Measurements from ENCODE around the gene MZT2B.
"Not testable (repeated sequence)": the region's sequence is repeated elsewhere in the genome, so short reads cannot be mapped to it uniquely, and the experiment has no call there.

Gene MZT2B

DNA sequence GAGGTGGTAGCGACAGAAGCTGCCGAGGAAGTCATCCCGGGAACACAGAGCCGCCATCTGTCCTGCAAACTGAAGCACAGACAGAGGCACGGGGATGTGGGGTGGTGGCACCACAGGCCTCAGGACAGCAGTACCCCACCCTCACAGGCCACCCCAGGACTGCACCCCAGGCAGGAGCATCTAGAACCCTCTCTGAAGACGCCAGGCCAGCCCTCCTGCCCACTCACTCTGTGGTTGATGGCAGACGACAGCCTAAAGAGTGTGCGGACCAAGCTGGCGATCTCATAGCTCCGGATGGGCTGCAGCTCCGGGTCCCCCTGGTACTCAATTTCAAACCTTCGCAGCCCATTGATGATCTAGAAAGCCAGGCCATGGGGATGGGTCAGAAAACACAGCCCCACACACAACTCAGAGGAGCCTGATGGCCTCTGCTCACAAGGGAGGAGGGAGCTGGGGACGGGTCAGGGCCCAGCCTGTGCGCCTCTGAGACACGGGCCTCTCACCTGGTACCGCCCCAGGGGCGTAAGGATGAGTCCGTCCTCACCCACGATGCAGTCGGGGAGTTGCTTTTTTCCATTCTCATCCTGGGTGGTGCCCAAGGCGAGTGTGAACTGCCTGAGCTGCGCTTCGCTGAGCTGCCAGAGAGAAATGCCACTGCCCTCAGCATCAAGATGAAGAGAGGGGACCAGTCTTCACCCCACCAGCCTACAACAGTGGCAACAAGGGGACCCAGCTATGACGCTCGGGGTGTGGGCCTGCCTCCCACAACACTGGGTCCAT, 29.1 kb upstream of the MZT2B start:
- Histone ChIP-seq H3K27me3 (ENCODE audit: insufficient read depth, low read length, poor library complexity, severe bottlenecking) (no peaks in the 10 kb centered on the region), H3K36me3 (ENCODE audit: insufficient read depth, low read length) (peaks cover 24% of the 10 kb centered on the region; the same call in 1 of the 2 replicates), H3K9ac (ENCODE audit: low read depth, low read length, poor library complexity, severe bottlenecking) (no peak overlapping the region), H3K9me3 (ENCODE audit: insufficient read depth, low read depth, low read length) (no peaks in the 10 kb centered on the region), H3K4me1 (ENCODE audit: insufficient read depth, low read length, poor library complexity, severe bottlenecking) (no peaks in the 10 kb centered on the region), H2AFZ (ENCODE audit: low read length) (no peak overlapping the region), H3K79me2 (ENCODE audit: insufficient read depth, low read length) (no peaks in the 10 kb centered on the region), H4K20me1 (ENCODE audit: insufficient read depth, low read length, poor library complexity, severe bottlenecking) (no peaks in the 10 kb centered on the region), H3K4me2 (ENCODE audit: low read depth, low read length, poor library complexity, severe bottlenecking) (no peak overlapping the region), H3F3A (ENCODE audit: low read depth) (no peaks in the 10 kb centered on the region), H3K9me2 (replicated peaks; ENCODE audit: low read depth, low read length) (no peaks in the 10 kb centered on the region), H3K4me3 (ENCODE audit: low read length, poor library complexity, severe bottlenecking) (no peak overlapping the region)
- TF ChIP-seq EZH2phosphoT487 (IDR thresholded peaks at IDR 0.05; ENCODE audit: borderline replicate concordance), result no peak
- TF ChIP-seq, protein P1, sequence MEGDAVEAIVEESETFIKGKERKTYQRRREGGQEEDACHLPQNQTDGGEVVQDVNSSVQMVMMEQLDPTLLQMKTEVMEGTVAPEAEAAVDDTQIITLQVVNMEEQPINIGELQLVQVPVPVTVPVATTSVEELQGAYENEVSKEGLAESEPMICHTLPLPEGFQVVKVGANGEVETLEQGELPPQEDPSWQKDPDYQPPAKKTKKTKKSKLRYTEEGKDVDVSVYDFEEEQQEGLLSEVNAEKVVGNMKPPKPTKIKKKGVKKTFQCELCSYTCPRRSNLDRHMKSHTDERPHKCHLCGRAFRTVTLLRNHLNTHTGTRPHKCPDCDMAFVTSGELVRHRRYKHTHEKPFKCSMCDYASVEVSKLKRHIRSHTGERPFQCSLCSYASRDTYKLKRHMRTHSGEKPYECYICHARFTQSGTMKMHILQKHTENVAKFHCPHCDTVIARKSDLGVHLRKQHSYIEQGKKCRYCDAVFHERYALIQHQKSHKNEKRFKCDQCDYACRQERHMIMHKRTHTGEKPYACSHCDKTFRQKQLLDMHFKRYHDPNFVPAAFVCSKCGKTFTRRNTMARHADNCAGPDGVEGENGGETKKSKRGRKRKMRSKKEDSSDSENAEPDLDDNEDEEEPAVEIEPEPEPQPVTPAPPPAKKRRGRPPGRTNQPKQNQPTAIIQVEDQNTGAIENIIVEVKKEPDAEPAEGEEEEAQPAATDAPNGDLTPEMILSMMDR (conservative IDR thresholded peaks at IDR 0.05; ENCODE audit: low read length), result no peak

- H3F3A ChIP-seq (ENCODE audit: low read depth); H3K27me3 ChIP-seq (ENCODE audit: insufficient read depth, low read length, poor library complexity, severe bottlenecking); H3K9ac ChIP-seq (ENCODE audit: low read depth, low read length, poor library complexity, severe bottlenecking); H4K20me1 ChIP-seq (ENCODE audit: insufficient read depth, low read length, poor library complexity, severe bottlenecking); H3K4me1 ChIP-seq (ENCODE audit: insufficient read depth, low read length, poor library complexity, severe bottlenecking); H2AFZ ChIP-seq (ENCODE audit: low read length); H3K79me2 ChIP-seq (ENCODE audit: insufficient read depth, low read length); H3K9me2 ChIP-seq (replicated peaks; ENCODE audit: low read depth, low read length); H3K9me3 ChIP-seq (ENCODE audit: insufficient read depth, low read depth, low read length); H3K4me3 ChIP-seq (ENCODE audit: low read length, poor library complexity, severe bottlenecking); H3K4me2 ChIP-seq (ENCODE audit: low read depth, low read length, poor library complexity, severe bottlenecking): not testable (repeated sequence)
- H3K36me3 ChIP-seq (ENCODE audit: insufficient read depth, low read length), result peaks cover 30% of the 10 kb centered on the region; the same call in 1 of the 2 replicates
Measured at GRCh38 chr2:130153721-130154422, 28.2 kb upstream of the MZT2B start.

GRCh38 chr2:130154423-130154770, 27.7 kb upstream of the MZT2B start:
- H3K9me3 ChIP-seq (ENCODE audit: insufficient read depth, low read depth, low read length); H3K4me2 ChIP-seq (ENCODE audit: low read depth, low read length, poor library complexity, severe bottlenecking); H3K9ac ChIP-seq (ENCODE audit: low read depth, low read length, poor library complexity, severe bottlenecking); H3F3A ChIP-seq (ENCODE audit: low read depth); H4K20me1 ChIP-seq (ENCODE audit: insufficient read depth, low read length, poor library complexity, severe bottlenecking); H3K4me1 ChIP-seq (ENCODE audit: insufficient read depth, low read length, poor library complexity, severe bottlenecking); H3K27me3 ChIP-seq (ENCODE audit: insufficient read depth, low read length, poor library complexity, severe bottlenecking); H3K9me2 ChIP-seq (replicated peaks; ENCODE audit: low read depth, low read length); H2AFZ ChIP-seq (ENCODE audit: low read length); H3K79me2 ChIP-seq (ENCODE audit: insufficient read depth, low read length); H3K4me3 ChIP-seq (ENCODE audit: low read length, poor library complexity, severe bottlenecking): not testable (repeated sequence)
- H3K36me3 ChIP-seq (ENCODE audit: insufficient read depth, low read length), result peaks cover 35% of the 10 kb centered on the region; the same call in 1 of the 2 replicates

DNA sequence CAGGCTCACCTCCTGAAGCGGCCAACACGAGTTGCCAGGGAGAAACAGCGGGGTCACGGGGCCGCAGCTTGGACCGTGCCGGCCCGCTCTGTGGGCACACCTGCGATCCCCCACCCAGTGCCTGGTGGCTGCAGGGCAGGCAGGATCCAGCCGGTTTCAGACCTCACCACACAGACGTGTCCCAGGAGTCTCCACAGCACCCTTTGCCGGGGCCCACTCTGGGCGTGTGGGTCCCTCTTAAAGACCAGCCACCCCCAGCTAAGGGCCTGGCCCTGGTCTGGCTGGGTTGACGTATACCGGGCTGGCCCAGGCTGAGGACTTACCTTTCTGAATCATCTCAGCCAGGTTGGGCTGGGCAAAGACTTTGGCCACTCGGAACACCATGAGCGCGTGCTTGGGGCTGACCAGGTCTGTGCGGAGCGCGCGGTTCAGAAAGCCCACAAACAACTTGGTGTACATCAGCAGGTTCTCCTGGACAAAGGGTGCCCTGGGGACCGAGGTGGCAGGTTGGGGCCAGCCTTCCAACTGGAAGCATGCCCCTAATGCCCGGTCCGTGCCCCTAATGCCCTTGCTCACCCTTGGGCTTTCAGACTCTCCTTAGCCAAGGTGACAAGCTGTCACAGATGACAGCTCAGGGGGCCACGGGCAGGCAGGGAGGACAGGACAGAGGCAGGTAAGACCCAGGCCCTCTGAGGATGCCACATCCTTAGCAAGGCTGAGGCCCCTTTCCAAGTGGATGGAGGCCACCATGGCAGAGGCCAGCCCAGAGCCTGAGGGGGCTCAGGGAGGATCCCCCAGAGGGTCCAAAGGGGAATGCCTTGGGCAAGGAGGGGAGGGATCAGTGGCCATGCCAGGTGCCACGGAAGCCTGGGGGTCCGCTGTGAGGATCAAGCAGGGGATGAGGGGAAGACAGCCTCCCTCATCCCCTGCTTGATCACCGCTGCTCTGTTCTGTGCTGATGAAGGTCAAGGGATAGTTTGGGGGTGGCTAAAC, 27.0 kb upstream of the MZT2B start:
- no peaks in the 10 kb centered on the region for H3K79me2 ChIP-seq (ENCODE audit: insufficient read depth, low read length)
- H3K4me1 ChIP-seq (ENCODE audit: insufficient read depth, low read length, poor library complexity, severe bottlenecking), result no peaks in the 10 kb centered on the region
- H3K27me3 ChIP-seq (ENCODE audit: insufficient read depth, low read length, poor library complexity, severe bottlenecking), result no peaks in the 10 kb centered on the region
- H3K4me2 ChIP-seq (ENCODE audit: low read depth, low read length, poor library complexity, severe bottlenecking), result no peak overlapping the region
- H3K9me2 ChIP-seq (replicated peaks; ENCODE audit: low read depth, low read length), result no peaks in the 10 kb centered on the region
- H3K9me3 ChIP-seq (ENCODE audit: insufficient read depth, low read depth, low read length), result no peaks in the 10 kb centered on the region
- H3K4me3 ChIP-seq (ENCODE audit: low read length, poor library complexity, severe bottlenecking), result no peak overlapping the region
- H3K36me3 ChIP-seq (ENCODE audit: insufficient read depth, low read length), result peaks cover 40% of the 10 kb centered on the region; the same call in 1 of the 2 replicates
- H3F3A ChIP-seq (ENCODE audit: low read depth), result no peaks in the 10 kb centered on the region
- H3K9ac ChIP-seq (ENCODE audit: low read depth, low read length, poor library complexity, severe bottlenecking), result no peak overlapping the region
- no peaks in the 10 kb centered on the region for H4K20me1 ChIP-seq (ENCODE audit: insufficient read depth, low read length, poor library complexity, severe bottlenecking)
- no peak overlapping the region for H2AFZ ChIP-seq (ENCODE audit: low read length)
- no peak for TF ChIP-seq EZH2phosphoT487 (IDR thresholded peaks at IDR 0.05; ENCODE audit: borderline replicate concordance)
- TF ChIP-seq, protein P1 (conservative IDR thresholded peaks at IDR 0.05; ENCODE audit: low read length), result no peak
